Measurements from ENCODE around the gene MACROD2.

Gene MACROD2

GRCh38 chr20:14295770-14296309 is 300.5 kb downstream of the MACROD2 start:
- ATAC-seq = no peak
- TF ChIP-seq ZNF70 (CRISPR knock-in tag; IDR thresholded peaks at IDR 0.05) (no peak), POU6F1 (CRISPR knock-in tag; IDR thresholded peaks at IDR 0.05; ENCODE audit: borderline replicate concordance, low read depth) (no peak), OSR1 (CRISPR knock-in tag; IDR thresholded peaks at IDR 0.05) (no peak), TCF4 (CRISPR knock-in tag; IDR thresholded peaks at IDR 0.05; ENCODE audit: borderline replicate concordance) (no peak), GLIS3 (CRISPR knock-in tag; IDR thresholded peaks at IDR 0.05) (no peak)

- no peak for ATAC-seq
- TF ChIP-seq TCF4 (CRISPR knock-in tag; IDR thresholded peaks at IDR 0.05; ENCODE audit: borderline replicate concordance) (no peak), CSDC2 (CRISPR knock-in tag; IDR thresholded peaks at IDR 0.05) (no peak), CREB5 (CRISPR knock-in tag; IDR thresholded peaks at IDR 0.05; ENCODE audit: low read depth) (no peak), TOX (CRISPR knock-in tag; IDR thresholded peaks at IDR 0.05; ENCODE audit: borderline replicate concordance) (no peak), PPARA (CRISPR knock-in tag; IDR thresholded peaks at IDR 0.05; ENCODE audit: borderline replicate concordance) (no peak), ZNF70 (CRISPR knock-in tag; IDR thresholded peaks at IDR 0.05) (no peak), ZC3H10 (CRISPR knock-in tag; IDR thresholded peaks at IDR 0.05) (no peak), GLIS3 (CRISPR knock-in tag; IDR thresholded peaks at IDR 0.05) (no peak), SNAI2 (CRISPR knock-in tag; IDR thresholded peaks at IDR 0.05) (no peak), BACH2 (CRISPR knock-in tag; IDR thresholded peaks at IDR 0.05; ENCODE audit: borderline replicate concordance) (no peak), ARNTL (CRISPR knock-in tag; IDR thresholded peaks at IDR 0.05; ENCODE audit: borderline replicate concordance, low read depth) (no peak), TSHZ2 (CRISPR knock-in tag; IDR thresholded peaks at IDR 0.05) (no peak), ZFP3 (CRISPR knock-in tag; IDR thresholded peaks at IDR 0.05) (no peak), ZNF8 (CRISPR knock-in tag; IDR thresholded peaks at IDR 0.05) (no peak), ESRRG (CRISPR knock-in tag; IDR thresholded peaks at IDR 0.05) (no peak), ZNF565 (CRISPR knock-in tag; conservative IDR thresholded peaks at IDR 0.05; ENCODE audit: low read depth) (no peak), ZFP30 (CRISPR knock-in tag; IDR thresholded peaks at IDR 0.05) (no peak)
These were observed 304.5 kb downstream of the MACROD2 start for GRCh38 chr20:14299831-14300230.

GRCh38 chr20:14303106-14303505 is 307.8 kb downstream of the MACROD2 start:
- TF ChIP-seq ZFP3 (CRISPR knock-in tag; IDR thresholded peaks at IDR 0.05) (no peak), BACH2 (CRISPR knock-in tag; IDR thresholded peaks at IDR 0.05; ENCODE audit: borderline replicate concordance) (no peak), CSRNP3 (CRISPR knock-in tag; IDR thresholded peaks at IDR 0.05) (no peak), ZNF8 (CRISPR knock-in tag; IDR thresholded peaks at IDR 0.05) (no peak), ZNF70 (CRISPR knock-in tag; IDR thresholded peaks at IDR 0.05) (no peak), ZNF565 (CRISPR knock-in tag; conservative IDR thresholded peaks at IDR 0.05; ENCODE audit: low read depth) (no peak), TCF4 (CRISPR knock-in tag; IDR thresholded peaks at IDR 0.05; ENCODE audit: borderline replicate concordance) (no peak), ZFP30 (CRISPR knock-in tag; IDR thresholded peaks at IDR 0.05) (no peak), GLIS3 (CRISPR knock-in tag; IDR thresholded peaks at IDR 0.05) (no peak), CREB5 (CRISPR knock-in tag; IDR thresholded peaks at IDR 0.05; ENCODE audit: low read depth) (no peak)

More at GRCh38 chr20:14303106-14303505, 307.8 kb downstream of the MACROD2 start:
- no peak for ATAC-seq
